Calu3 (cell line): ENCODE data around the gene ALK. TPM values are rescaled to one million over a fixed set of nuclear protein-coding genes. Genes with fewer than 3 reads are reported as not detected.

ENCODE experiments used
- BruUV-seq: library from RNA; stranded (reverse); fragments of 400-500 nt; replicated peaks from 2 replicates; lab custom pipeline; 2021; lab: Mats Ljungman, UMichigan
- CTCF ChIA-PET: fragments of 300-600 bp; sonication (Branson Sonifier 250); formaldehyde crosslinking; loops from one replicate; lab custom pipeline; 2022; ENCODE audit warnings: antibody characterized with exemption; lab: Charles Lee
- DNase-seq: peaks from one replicate; pipeline ENCODE4 v3.0.0; 2022
- H3K27ac Mint-ChIP-seq: one replicate; pipeline ENCODE4 v1.8.0; 2022; ENCODE audit warnings: mixed read lengths; ENCODE audit not compliant: unreplicated experiment
- H3K27me3 Mint-ChIP-seq: one replicate; pipeline ENCODE4 v1.8.0; 2022; ENCODE audit warnings: mixed read lengths; ENCODE audit not compliant: unreplicated experiment
- H3K36me3 Mint-ChIP-seq: one replicate; pipeline ENCODE4 v1.8.0; 2022; ENCODE audit warnings: mild to moderate bottlenecking, moderate library complexity, mixed read lengths; ENCODE audit not compliant: insufficient read depth, unreplicated experiment
- H3K4me1 Mint-ChIP-seq: one replicate; pipeline ENCODE4 v1.8.0; 2022; ENCODE audit warnings: mild to moderate bottlenecking, low read depth, mixed read lengths; ENCODE audit not compliant: unreplicated experiment
- H3K4me3 Mint-ChIP-seq: one replicate; pipeline ENCODE4 v1.8.0; 2022; ENCODE audit warnings: mild to moderate bottlenecking, low read depth, moderate library complexity, mixed read lengths; ENCODE audit not compliant: unreplicated experiment
- H3K9me3 Mint-ChIP-seq: one replicate; pipeline ENCODE4 v1.8.0; 2022; ENCODE audit warnings: low read depth, mixed read lengths; ENCODE audit not compliant: unreplicated experiment
- CTCF ChIP-seq: fragments of 200-600 bp; IDR thresholded peaks from one replicate; pipeline ENCODE4 v1.8.0; 2022; ENCODE audit warnings: antibody characterized with exemption; ENCODE audit not compliant: unreplicated experiment
- intact Hi-C: fragments of 100-400 bp; cut with micrococcal nuclease; formaldehyde crosslinking; loops from one replicate; pipeline ENCODE4 v1.10.0; 2022; ENCODE audit not compliant: unreplicated experiment
- total RNA-seq: library from RNA; stranded (reverse); gene quantifications from 2 replicates; pipeline ENCODE4 v1.2.3, GENCODE V29; 2022

Gene ALK
- total RNA-seq, 1 experiment from 2014 or later = not detected

- no peak for TF ChIP-seq CTCF
- CTCF ChIA-PET = interaction anchor here (0.7 to 1.2 kb wide), 2 partner anchors 13 to 46 kb away, joined by 3 to 4 read pairs; no protein-coding TSS in a partner anchor
- Mint-ChIP-seq H3K36me3 (no peaks in the 10 kb centered on the region), H3K9me3 (no peaks in the 10 kb centered on the region), H3K4me1 (no peaks in the 10 kb centered on the region), H3K27ac (no peak overlapping the region), H3K4me3 (no peak overlapping the region), H3K27me3 (peaks cover 100% of the 10 kb centered on the region)
- no peak for DNase-seq
- no TSS peak for BruUV-seq
- intact Hi-C loops = no loop called here
These were observed 567.9 kb downstream of the ALK start for GRCh38 chr2:29353403-29353991.

GRCh38 chr2:29351916-29352591 is 569.3 kb downstream of the ALK start:
- TF ChIP-seq CTCF = no peak
- no peak overlapping the region for H3K4me3 Mint-ChIP-seq
- no peaks in the 10 kb centered on the region for H3K9me3 Mint-ChIP-seq
- BruUV-seq = no TSS peak
- DNase-seq = no peak
- no peak overlapping the region for H3K27ac Mint-ChIP-seq
- no peaks in the 10 kb centered on the region for H3K4me1 Mint-ChIP-seq
- intact Hi-C loops = no loop called here
- CTCF ChIA-PET = interaction anchor here (0.5 kb wide), 1 partner anchor 686 kb away, joined by 7 read pairs; no protein-coding TSS in a partner anchor
- H3K27me3 Mint-ChIP-seq = peaks cover 100% of the 10 kb centered on the region
- H3K36me3 Mint-ChIP-seq = no peaks in the 10 kb centered on the region

- TF ChIP-seq CTCF = no peak
- CTCF ChIA-PET = no interaction called here
- Mint-ChIP-seq H3K36me3 (no peaks in the 10 kb centered on the region), H3K27me3 (peaks cover 100% of the 10 kb centered on the region), H3K4me3 (no peak overlapping the region), H3K27ac (no peak overlapping the region), H3K4me1 (no peaks in the 10 kb centered on the region), H3K9me3 (no peaks in the 10 kb centered on the region)
- no peak for DNase-seq
- no TSS peak for BruUV-seq
- intact Hi-C loops = no loop called here
These were observed 570.1 kb downstream of the ALK start for GRCh38 chr2:29351248-29351647.

- CTCF ChIA-PET = no interaction called here
- intact Hi-C loops = no loop called here
- TF ChIP-seq CTCF = no peak
- Mint-ChIP-seq H3K4me1 (no peaks in the 10 kb centered on the region), H3K9me3 (no peaks in the 10 kb centered on the region), H3K27ac (no peak overlapping the region), H3K4me3 (no peak overlapping the region), H3K27me3 (peaks cover 100% of the 10 kb centered on the region), H3K36me3 (no peaks in the 10 kb centered on the region)
- no TSS peak for BruUV-seq
- DNase-seq = no peak
These were observed 571.9 kb downstream of the ALK start for GRCh38 chr2:29349316-29350030.
